ENCODE measurements around the gene LDLRAD4.
A peak's percentile ranks its signal among the peaks of the same experiment; 100 is the strongest.

The LDLRAD4 gene

DNA sequence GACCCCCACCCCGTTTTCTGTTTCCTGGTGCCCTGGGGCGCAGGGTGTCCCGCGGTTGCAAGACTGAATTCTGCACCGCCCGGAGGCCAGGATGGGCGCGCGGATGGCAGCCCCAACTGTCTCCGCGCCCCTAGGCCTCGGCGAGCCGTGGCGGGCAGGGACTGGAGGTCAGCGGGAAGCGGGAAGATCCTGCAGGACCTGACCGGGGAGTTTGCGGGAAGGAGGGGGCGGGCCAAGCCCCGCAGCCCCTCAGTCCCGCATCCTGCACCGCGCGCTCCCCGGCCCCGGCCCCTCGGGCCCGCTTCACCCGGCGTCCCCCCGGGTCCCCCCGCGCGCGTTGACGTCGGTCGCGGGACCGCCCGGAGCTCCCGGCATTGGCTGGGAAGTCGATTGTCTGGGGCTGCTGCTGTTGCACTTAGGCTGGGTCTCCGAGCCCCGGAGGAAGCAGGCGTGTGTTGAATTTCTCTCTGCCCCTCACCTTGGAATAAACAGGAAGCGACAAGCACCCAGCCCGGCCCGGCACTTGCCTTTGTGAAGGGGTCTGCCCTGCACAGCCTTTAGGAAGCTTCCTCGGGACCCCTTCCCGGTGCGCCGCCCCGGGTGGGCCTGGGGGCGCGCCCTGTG lies at the start of gene LDLRAD4:
LDLRAD4 (plus strand) TSS at position 393 of the 624 bp plus-strand sequence.
- H3K4me1 ChIP-seq (ENCODE audit: low read depth, poor library complexity, severe bottlenecking), result no peaks in the 10 kb centered on the region
- no peaks in the 10 kb centered on the region for H3K79me2 ChIP-seq (ENCODE audit: insufficient read depth, low read depth)
- peaks cover 4% of the 10 kb centered on the region; the same call in 1 of the 2 replicates for H3K27me3 ChIP-seq (ENCODE audit: insufficient read depth, low read depth)
- peak within 1 kb of the TSS; percentile 67; the same call in 1 of the 2 replicates for H2AFZ ChIP-seq (ENCODE audit: low read depth)
- no peak within 1 kb of the TSS for H3K27ac ChIP-seq
- TF ChIP-seq, protein P1, sequence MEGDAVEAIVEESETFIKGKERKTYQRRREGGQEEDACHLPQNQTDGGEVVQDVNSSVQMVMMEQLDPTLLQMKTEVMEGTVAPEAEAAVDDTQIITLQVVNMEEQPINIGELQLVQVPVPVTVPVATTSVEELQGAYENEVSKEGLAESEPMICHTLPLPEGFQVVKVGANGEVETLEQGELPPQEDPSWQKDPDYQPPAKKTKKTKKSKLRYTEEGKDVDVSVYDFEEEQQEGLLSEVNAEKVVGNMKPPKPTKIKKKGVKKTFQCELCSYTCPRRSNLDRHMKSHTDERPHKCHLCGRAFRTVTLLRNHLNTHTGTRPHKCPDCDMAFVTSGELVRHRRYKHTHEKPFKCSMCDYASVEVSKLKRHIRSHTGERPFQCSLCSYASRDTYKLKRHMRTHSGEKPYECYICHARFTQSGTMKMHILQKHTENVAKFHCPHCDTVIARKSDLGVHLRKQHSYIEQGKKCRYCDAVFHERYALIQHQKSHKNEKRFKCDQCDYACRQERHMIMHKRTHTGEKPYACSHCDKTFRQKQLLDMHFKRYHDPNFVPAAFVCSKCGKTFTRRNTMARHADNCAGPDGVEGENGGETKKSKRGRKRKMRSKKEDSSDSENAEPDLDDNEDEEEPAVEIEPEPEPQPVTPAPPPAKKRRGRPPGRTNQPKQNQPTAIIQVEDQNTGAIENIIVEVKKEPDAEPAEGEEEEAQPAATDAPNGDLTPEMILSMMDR (conservative IDR thresholded peaks at IDR 0.05; ENCODE audit: low read depth, low read length), result no peak
- H3K4me2 ChIP-seq, result peak within 1 kb of the TSS; percentile 25; the same call in 1 of the 2 replicates
- no peak within 1 kb of the TSS for H3K4me3 ChIP-seq (IDR thresholded peaks at IDR 0.05; ENCODE audit: insufficient read depth, low read depth, low read length)
- no peaks in the 10 kb centered on the region for H3K36me3 ChIP-seq (ENCODE audit: insufficient read depth)
- no peaks in the 10 kb centered on the region for H4K20me1 ChIP-seq (ENCODE audit: insufficient read depth)
- no peak within 1 kb of the TSS; the same call in 1 of the 2 replicates for H3K9ac ChIP-seq

DNA sequence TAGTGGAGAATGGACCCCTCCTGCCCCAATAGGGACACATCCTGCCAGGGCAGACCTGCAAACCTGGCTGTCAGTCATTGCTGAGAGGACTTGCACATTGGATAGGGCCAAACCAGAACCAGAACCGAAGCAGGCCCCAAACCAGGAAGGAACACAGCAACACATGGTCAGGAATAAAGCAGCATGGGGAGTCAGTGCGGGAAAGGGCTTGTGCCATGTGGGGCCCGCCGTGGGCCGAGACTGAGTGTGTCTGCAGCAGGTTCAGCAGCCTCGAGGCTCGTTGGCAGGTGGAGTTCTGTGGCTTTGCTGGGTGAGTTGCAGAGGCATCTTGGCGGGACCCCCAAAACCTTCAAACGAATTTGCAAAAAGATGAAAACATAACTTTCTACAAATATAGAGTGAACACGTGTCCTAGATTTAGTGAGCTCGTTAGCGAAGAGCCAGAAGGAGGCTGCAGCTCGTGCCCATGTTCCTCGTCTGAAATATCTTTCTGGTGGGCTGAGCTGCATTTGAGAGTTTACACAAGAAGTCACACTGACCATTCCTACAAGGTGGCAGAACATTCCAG lies 44.9 kb upstream of the LDLRAD4 start:
- Histone ChIP-seq H3K9ac (no peak overlapping the region), H3K36me3 (ENCODE audit: insufficient read depth) (no peaks in the 10 kb centered on the region), H3K27ac (no peak overlapping the region), H3K4me1 (ENCODE audit: low read depth, poor library complexity, severe bottlenecking) (peaks cover 4% of the 10 kb centered on the region), H3K79me2 (ENCODE audit: insufficient read depth, low read depth) (no peaks in the 10 kb centered on the region), H4K20me1 (ENCODE audit: insufficient read depth) (no peaks in the 10 kb centered on the region), H3K27me3 (ENCODE audit: insufficient read depth, low read depth) (no peaks in the 10 kb centered on the region), H3K4me3 (IDR thresholded peaks at IDR 0.05; ENCODE audit: insufficient read depth, low read depth, low read length) (no peak overlapping the region), H2AFZ (ENCODE audit: low read depth) (no peak overlapping the region), H3K4me2 (no peak overlapping the region)
- TF ChIP-seq, protein P1 (conservative IDR thresholded peaks at IDR 0.05; ENCODE audit: low read depth, low read length), result no peak

DNA sequence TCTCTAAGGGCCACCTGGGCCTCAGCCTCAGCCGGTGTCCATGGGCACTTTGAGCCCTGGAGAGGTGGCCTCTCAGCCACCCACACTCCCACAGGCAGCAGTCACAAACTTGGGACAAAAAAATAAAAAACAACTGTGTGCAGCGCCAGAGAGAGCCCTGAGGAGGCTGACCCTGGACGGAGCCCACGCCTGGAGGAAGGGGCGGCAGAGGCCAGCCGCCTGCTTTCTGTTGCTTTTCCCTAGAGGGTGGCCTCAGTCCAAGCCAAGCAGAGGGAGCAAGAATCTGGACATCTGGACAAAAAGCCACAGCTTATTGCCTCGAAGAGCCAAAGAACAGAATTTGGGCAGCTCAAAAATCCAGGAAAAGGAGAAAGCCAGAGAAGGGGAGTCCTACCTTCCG lies 43.3 kb upstream of the LDLRAD4 start:
- H3K27me3 ChIP-seq (ENCODE audit: insufficient read depth, low read depth), result no peaks in the 10 kb centered on the region
- no peak overlapping the region for H2AFZ ChIP-seq (ENCODE audit: low read depth)
- H3K4me3 ChIP-seq (IDR thresholded peaks at IDR 0.05; ENCODE audit: insufficient read depth, low read depth, low read length), result no peak overlapping the region
- no peak overlapping the region for H3K9ac ChIP-seq
- H3K4me1 ChIP-seq (ENCODE audit: low read depth, poor library complexity, severe bottlenecking), result peaks cover 11% of the 10 kb centered on the region
- H3K27ac ChIP-seq, result no peak overlapping the region
- no peaks in the 10 kb centered on the region for H3K79me2 ChIP-seq (ENCODE audit: insufficient read depth, low read depth)
- H3K36me3 ChIP-seq (ENCODE audit: insufficient read depth), result no peaks in the 10 kb centered on the region
- no peaks in the 10 kb centered on the region for H4K20me1 ChIP-seq (ENCODE audit: insufficient read depth)
- no peak overlapping the region for H3K4me2 ChIP-seq
- TF ChIP-seq, protein P1 (conservative IDR thresholded peaks at IDR 0.05; ENCODE audit: low read depth, low read length), result no peak

DNA sequence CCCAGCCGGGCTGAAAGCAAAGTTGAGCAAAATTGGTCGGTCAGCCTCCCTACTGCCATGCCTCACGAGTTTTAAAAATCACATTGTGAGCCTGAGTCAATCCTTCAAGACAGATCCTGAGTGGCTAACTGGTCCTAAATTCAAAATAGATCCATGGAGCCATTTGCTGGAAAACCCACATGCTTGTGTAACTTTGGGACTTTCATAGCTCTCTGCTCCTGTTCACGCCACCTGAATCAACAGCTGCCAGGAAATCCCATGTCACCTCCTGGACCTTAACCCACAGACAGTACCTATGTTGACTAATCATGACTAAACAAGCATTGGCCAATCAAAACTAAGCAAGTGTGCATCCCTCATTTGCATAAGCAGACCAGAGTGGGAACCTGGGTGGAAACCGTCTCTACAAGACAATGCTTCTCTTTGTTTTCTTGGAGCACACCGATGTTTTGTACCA lies 42.8 kb upstream of the LDLRAD4 start:
- Histone ChIP-seq H3K9ac (no peak overlapping the region), H3K4me3 (IDR thresholded peaks at IDR 0.05; ENCODE audit: insufficient read depth, low read depth, low read length) (no peak overlapping the region), H3K79me2 (ENCODE audit: insufficient read depth, low read depth) (no peaks in the 10 kb centered on the region), H3K27me3 (ENCODE audit: insufficient read depth, low read depth) (no peaks in the 10 kb centered on the region), H2AFZ (ENCODE audit: low read depth) (no peak overlapping the region), H3K36me3 (ENCODE audit: insufficient read depth) (no peaks in the 10 kb centered on the region), H3K27ac (no peak overlapping the region), H3K4me1 (ENCODE audit: low read depth, poor library complexity, severe bottlenecking) (peaks cover 11% of the 10 kb centered on the region), H4K20me1 (ENCODE audit: insufficient read depth) (no peaks in the 10 kb centered on the region), H3K4me2 (no peak overlapping the region)
- TF ChIP-seq, protein P1 (conservative IDR thresholded peaks at IDR 0.05; ENCODE audit: low read depth, low read length), result no peak
